G401 (cell line): ENCODE measurements around the gene FBXO48. TPM values are rescaled to one million over a fixed set of nuclear protein-coding genes. Genes with fewer than 3 reads are reported as not detected.

Experiments used
- DNase-seq: peaks from one replicate; pipeline ENCODE4 v3.0.0-alpha.2; 2015; ENCODE audit warnings: low spot score
- in situ Hi-C: cut with HindIII; loops from 2 replicates; pipeline ENCODE4 v1.10.0; 2016; ENCODE audit warnings: low sequenced_read_pairs, mixed read lengths
- total RNA-seq: library from RNA; depleted of rRNA; stranded (reverse); fragments of >200 nt; shearing (Covaris generic); gene quantifications from 2 replicates; pipeline ENCODE4 v1.2.3, GENCODE V29; 2014

FBXO48 gene
- total RNA-seq, 1 experiment from 2014 or later, result not detected

- in situ Hi-C loops, result no loop called here
- no peak for DNase-seq
Observed at GRCh38 chr2:68475576-68475975, 8.5 kb upstream of the FBXO48 start.

GRCh38 chr2:68475110-68475509 is 8.0 kb upstream of the FBXO48 start:
- in situ Hi-C loops, result no loop called here
- no peak for DNase-seq

GRCh38 chr2:68472796-68473414 is 5.8 kb upstream of the FBXO48 start:
- in situ Hi-C loops, result no loop called here

GRCh38 chr2:68471385-68471784 is 4.3 kb upstream of the FBXO48 start:
- in situ Hi-C loops, result no loop called here
- DNase-seq, result no peak

More at GRCh38 chr2:68472796-68473414, 5.8 kb upstream of the FBXO48 start:
- no peak for DNase-seq

GRCh38 chr2:68469935-68470334 is 2.8 kb upstream of the FBXO48 start:
- in situ Hi-C loops, result no loop called here
- no peak for DNase-seq

- DNase-seq, result no peak
- in situ Hi-C loops, result no loop called here
Observed at GRCh38 chr2:68468801-68469200, 1.7 kb upstream of the FBXO48 start.

- no peak for DNase-seq
- in situ Hi-C loops, result no loop called here
Observed at GRCh38 chr2:68466778-68467076, 367 bp downstream of the FBXO48 start.

- DNase-seq, result peak; percentile 49
- in situ Hi-C loops, result no loop called here
Observed at GRCh38 chr2:68466361-68466777, 725 bp downstream of the FBXO48 start.

GRCh38 chr2:68465081-68465916 is 1.8 kb downstream of the FBXO48 start:
- no peak for DNase-seq
- in situ Hi-C loops, result no loop called here

GRCh38 chr2:68464651-68465050 is 2.4 kb downstream of the FBXO48 start:
- in situ Hi-C loops, result no loop called here
- DNase-seq, result no peak

GRCh38 chr2:68463287-68463877 is 3.7 kb downstream of the FBXO48 start:
- in situ Hi-C loops, result no loop called here
- DNase-seq, result peak; percentile 56

- DNase-seq, result no peak
- in situ Hi-C loops, result no loop called here
Observed at GRCh38 chr2:68458981-68459380, 8.1 kb downstream of the FBXO48 start.

GRCh38 chr2:68456198-68456597 is 10.9 kb downstream of the FBXO48 start:
- in situ Hi-C loops, result no loop called here
- no peak for DNase-seq

- no peak for DNase-seq
- in situ Hi-C loops, result no loop called here
Observed at GRCh38 chr2:68454719-68455118, 12.4 kb downstream of the FBXO48 start.

- in situ Hi-C loops, result no loop called here
- DNase-seq, result no peak
Observed at GRCh38 chr2:68453761-68454360, 13.2 kb downstream of the FBXO48 start.

- in situ Hi-C loops, result no loop called here
- DNase-seq, result no peak
Observed at GRCh38 chr2:68452158-68452900, 14.8 kb downstream of the FBXO48 start.

- DNase-seq, result no peak
- in situ Hi-C loops, result no loop called here
Observed at GRCh38 chr2:68448671-68449653, 18.1 kb downstream of the FBXO48 start.

- in situ Hi-C loops, result no loop called here
- DNase-seq, result no peak
Observed at GRCh38 chr2:68447118-68447517, 20.0 kb downstream of the FBXO48 start.
